ENCODE data around the gene FBXL15. TPM values are rescaled to one million over a fixed set of nuclear protein-coding genes. Genes with fewer than 3 reads are reported as not detected.

The FBXL15 gene
- total RNA-seq, 1 donor from 2014 or later = 16.6 TPM

- intact Hi-C loops (cut with DNase I) = no loop called here
- no peak for TF ChIP-seq CTCF (IDR thresholded peaks at IDR 0.05)
- H3K27me3 ChIP-seq (ENCODE audit: low read depth) = no peaks in the 10 kb centered on the region
- ATAC-seq (peak; percentile 32 to 42), DNase-seq (peak; percentile 71)
- H3K4me3 ChIP-seq = peak overlapping the region; percentile 52
- H3K9me3 ChIP-seq = no peaks in the 10 kb centered on the region
- H3K27ac ChIP-seq = peak overlapping the region; percentile 72
- peaks cover 63% of the 10 kb centered on the region for H3K4me1 ChIP-seq
- H3K36me3 ChIP-seq = no peaks in the 10 kb centered on the region
Observed at GRCh38 chr10:102435529-102436233, 15.0 kb downstream of the FBXL15 start.

- no peak for TF ChIP-seq CTCF (IDR thresholded peaks at IDR 0.05)
- Histone ChIP-seq H3K27ac (peak overlapping the region; percentile 72), H3K9me3 (no peaks in the 10 kb centered on the region), H3K27me3 (ENCODE audit: low read depth) (no peaks in the 10 kb centered on the region), H3K4me3 (peak overlapping the region; percentile 52), H3K4me1 (peaks cover 63% of the 10 kb centered on the region), H3K36me3 (no peaks in the 10 kb centered on the region)
- intact Hi-C loops (cut with DNase I) = no loop called here
- DNase-seq = no peak
- no peak for ATAC-seq
Observed at GRCh38 chr10:102436312-102436711, 15.7 kb downstream of the FBXL15 start.

DNA sequence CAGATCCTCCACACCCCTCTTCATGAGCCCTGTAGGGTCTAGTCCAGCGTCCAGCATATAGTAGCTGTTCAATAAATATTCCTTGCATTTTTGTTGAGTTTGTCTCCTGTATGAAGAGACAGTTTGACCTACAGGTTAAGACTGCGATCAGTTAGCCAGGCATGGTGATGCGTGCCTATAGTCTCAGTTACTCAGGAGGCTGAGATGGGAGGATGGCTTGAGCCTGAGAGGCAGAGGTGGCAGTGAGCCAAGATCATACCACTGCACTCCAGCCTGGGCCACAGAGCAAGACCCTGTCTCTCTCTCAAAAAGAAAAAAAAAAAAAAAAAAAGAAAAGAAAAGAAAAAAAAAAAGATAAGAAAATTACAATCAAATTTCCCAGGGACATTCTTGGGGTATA, 16.9 kb downstream of the FBXL15 start:
- no peak for TF ChIP-seq CTCF (IDR thresholded peaks at IDR 0.05)
- Histone ChIP-seq H3K27me3 (ENCODE audit: low read depth) (no peaks in the 10 kb centered on the region), H3K9me3 (no peaks in the 10 kb centered on the region), H3K27ac (no peak overlapping the region), H3K4me3 (peak overlapping the region; percentile 52), H3K36me3 (no peaks in the 10 kb centered on the region), H3K4me1 (peaks cover 55% of the 10 kb centered on the region)
- intact Hi-C loops (cut with DNase I) = no loop called here
- ATAC-seq = no peak
- DNase-seq = no peak

GRCh38 chr10:102438374-102438773, 17.7 kb downstream of the FBXL15 start:
- no peak for ATAC-seq
- H3K4me3 ChIP-seq = peak overlapping the region; percentile 3

DNA sequence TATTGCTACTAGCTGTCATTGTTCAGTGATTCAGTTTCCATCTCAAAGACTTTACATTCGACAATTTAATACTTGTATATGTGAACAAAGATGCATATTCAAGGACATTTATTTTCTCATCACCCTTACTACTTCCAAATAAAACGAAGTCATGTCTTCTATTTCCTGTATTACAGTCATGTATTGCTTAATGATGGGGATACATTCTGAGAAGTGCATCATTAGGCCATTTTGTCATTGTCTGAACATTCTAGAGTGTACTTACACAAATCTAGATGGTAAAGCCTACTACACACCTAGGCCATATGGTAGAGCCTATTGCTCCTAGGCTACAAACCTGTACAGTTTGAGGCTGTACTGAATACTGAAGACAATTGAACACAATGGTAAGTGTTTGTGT, 24.2 kb downstream of the FBXL15 start:
- no peak for ATAC-seq
- H3K36me3 ChIP-seq = no peaks in the 10 kb centered on the region
- H3K9me3 ChIP-seq = no peaks in the 10 kb centered on the region
- H3K27me3 ChIP-seq (ENCODE audit: low read depth) = no peaks in the 10 kb centered on the region
- H3K27ac ChIP-seq = no peak overlapping the region
- H3K4me3 ChIP-seq = no peak overlapping the region
- H3K4me1 ChIP-seq = peaks cover 6% of the 10 kb centered on the region
- DNase-seq = no peak
- intact Hi-C loops (cut with DNase I) = no loop called here
- TF ChIP-seq CTCF (IDR thresholded peaks at IDR 0.05) = no peak

More at GRCh38 chr10:102438374-102438773, 17.7 kb downstream of the FBXL15 start:
- Histone ChIP-seq H3K27me3 (ENCODE audit: low read depth) (no peaks in the 10 kb centered on the region), H3K27ac (no peak overlapping the region), H3K36me3 (no peaks in the 10 kb centered on the region), H3K4me1 (peaks cover 50% of the 10 kb centered on the region), H3K9me3 (no peaks in the 10 kb centered on the region)
- DNase-seq = no peak
- no peak for TF ChIP-seq CTCF (IDR thresholded peaks at IDR 0.05)
- intact Hi-C loops (cut with DNase I) = no loop called here

Data from lower lobe of right lung (tissue), 2 donors.